ENCODE data around the gene SNTG2. TPM values are rescaled to one million over a fixed set of nuclear protein-coding genes. Genes with fewer than 3 reads are reported as not detected.

The SNTG2 gene
- total and polyA plus RNA-seq, 2 donors (not counting 1 experiment from before 2014, with no cell fraction given): 0.06 TPM; not detected in 1

DNA sequence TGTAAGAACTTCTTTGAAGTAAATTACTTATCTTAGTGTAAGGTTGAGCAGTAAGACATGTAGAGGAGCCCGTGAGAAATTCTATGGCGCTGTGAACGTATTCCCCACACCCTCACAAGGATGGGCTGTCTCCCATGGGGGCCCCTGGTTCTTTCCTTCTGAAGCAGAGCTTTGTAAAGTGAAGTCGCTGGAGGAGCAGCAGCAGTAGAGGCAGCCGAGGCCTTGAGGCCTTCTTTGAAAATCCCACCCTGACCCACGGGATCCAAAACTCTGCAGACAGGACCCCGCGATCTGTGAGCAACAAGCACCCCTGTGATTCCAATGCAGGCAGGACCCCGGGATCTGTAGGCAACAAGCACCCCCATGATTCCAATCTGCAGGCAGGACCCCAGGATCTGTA, 23.8 kb upstream of the SNTG2 start:
- no peak for TF ChIP-seq EZH2 (IDR thresholded peaks at IDR 0.05; ENCODE audit: low read length, missing control alignments)
- TF ChIP-seq, protein P1, sequence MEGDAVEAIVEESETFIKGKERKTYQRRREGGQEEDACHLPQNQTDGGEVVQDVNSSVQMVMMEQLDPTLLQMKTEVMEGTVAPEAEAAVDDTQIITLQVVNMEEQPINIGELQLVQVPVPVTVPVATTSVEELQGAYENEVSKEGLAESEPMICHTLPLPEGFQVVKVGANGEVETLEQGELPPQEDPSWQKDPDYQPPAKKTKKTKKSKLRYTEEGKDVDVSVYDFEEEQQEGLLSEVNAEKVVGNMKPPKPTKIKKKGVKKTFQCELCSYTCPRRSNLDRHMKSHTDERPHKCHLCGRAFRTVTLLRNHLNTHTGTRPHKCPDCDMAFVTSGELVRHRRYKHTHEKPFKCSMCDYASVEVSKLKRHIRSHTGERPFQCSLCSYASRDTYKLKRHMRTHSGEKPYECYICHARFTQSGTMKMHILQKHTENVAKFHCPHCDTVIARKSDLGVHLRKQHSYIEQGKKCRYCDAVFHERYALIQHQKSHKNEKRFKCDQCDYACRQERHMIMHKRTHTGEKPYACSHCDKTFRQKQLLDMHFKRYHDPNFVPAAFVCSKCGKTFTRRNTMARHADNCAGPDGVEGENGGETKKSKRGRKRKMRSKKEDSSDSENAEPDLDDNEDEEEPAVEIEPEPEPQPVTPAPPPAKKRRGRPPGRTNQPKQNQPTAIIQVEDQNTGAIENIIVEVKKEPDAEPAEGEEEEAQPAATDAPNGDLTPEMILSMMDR (conservative IDR thresholded peaks at IDR 0.05 in 1 of 2, IDR thresholded peaks at IDR 0.05 in 1 of 2; ENCODE audit: low read depth in 1 of 2, low read length in 2 of 2): no peak
- H2AFZ ChIP-seq (ENCODE audit: low read length): no peak overlapping the region
- no peak for DNase-seq (ENCODE audit: low read depth in 2 of 2)

DNA sequence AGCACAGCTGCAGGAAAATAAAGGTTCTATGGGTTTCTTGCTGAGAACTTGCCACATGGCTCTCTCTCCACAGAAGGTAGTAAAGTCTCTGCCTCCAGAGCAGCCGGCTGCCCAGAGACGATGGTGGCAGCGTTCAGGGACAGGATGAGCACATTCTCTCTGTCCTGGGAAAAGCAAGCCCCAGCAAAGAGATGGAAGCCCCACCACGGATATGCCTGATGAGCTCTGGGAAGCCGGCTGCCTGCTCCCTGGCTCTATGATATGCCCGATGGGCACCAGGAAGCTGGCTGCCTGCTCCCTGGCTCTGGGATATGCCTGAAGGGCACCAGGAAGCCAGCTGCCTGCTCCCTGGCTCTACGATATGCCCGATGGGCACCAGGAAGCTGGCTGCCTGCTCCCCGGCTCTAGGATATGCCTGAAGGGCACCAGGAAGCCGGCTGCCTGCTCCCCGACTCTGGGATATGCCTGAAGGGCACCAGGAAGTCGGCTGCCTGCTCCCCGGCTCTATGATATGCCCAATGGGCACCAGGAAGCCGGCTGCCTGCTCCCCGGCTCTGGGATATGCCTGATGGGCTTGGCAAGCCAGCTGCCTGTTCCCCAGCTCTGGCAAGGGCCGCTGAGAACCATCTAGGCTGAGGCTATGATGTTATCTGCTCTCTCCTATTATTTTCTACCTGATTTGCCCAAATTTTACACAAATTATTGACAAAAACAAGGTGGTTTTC, 21.5 kb upstream of the SNTG2 start:
- no peak overlapping the region for H3K4me2 ChIP-seq (ENCODE audit: extremely low read depth, insufficient read depth, low read length)
- no peak for TF ChIP-seq EZH2 (IDR thresholded peaks at IDR 0.05; ENCODE audit: low read length, missing control alignments)
- TF ChIP-seq, protein P1 (conservative IDR thresholded peaks at IDR 0.05 in 1 of 2, IDR thresholded peaks at IDR 0.05 in 1 of 2; ENCODE audit: low read depth in 1 of 2, low read length in 2 of 2): no peak
- H3K4me1 ChIP-seq (ENCODE audit: control insufficient read depth, extremely low read depth, insufficient read depth, low read length): no peaks in the 10 kb centered on the region
- no peak overlapping the region for H3K9ac ChIP-seq (ENCODE audit: insufficient read depth, low read length)
- H3K27ac ChIP-seq (ENCODE audit: insufficient read depth, low read length): no peak overlapping the region
- H3K9me3 ChIP-seq (ENCODE audit: control insufficient read depth, insufficient read depth, low read depth, low read length): no peaks in the 10 kb centered on the region
- DNase-seq (ENCODE audit: low read depth in 2 of 2): no peak
- no peak overlapping the region for H3K4me3 ChIP-seq (replicated peaks in 1 of 4; ENCODE audit: control extremely low read depth in 1 of 4, insufficient read depth in 1 of 4, low read depth in 3 of 4, low read length in 4 of 4)
- no peaks in the 10 kb centered on the region for H4K20me1 ChIP-seq (ENCODE audit: control insufficient read depth, extremely low read depth, insufficient read depth, low read length)
- H3K79me2 ChIP-seq (ENCODE audit: control insufficient read depth, insufficient read depth, low read length): no peaks in the 10 kb centered on the region
- no peaks in the 10 kb centered on the region for H3K36me3 ChIP-seq (ENCODE audit: control insufficient read depth, insufficient read depth, low read length)
- H2AFZ ChIP-seq (ENCODE audit: low read length): no peak overlapping the region
- H3K27me3 ChIP-seq (ENCODE audit: control insufficient read depth, insufficient read depth, low read length): no peaks in the 10 kb centered on the region

More for the DNA sequence above, 23.8 kb upstream of the SNTG2 start:
- no peaks in the 10 kb centered on the region for H3K4me1 ChIP-seq (ENCODE audit: control insufficient read depth, extremely low read depth, insufficient read depth, low read length)
- H4K20me1 ChIP-seq (ENCODE audit: control insufficient read depth, extremely low read depth, insufficient read depth, low read length): no peaks in the 10 kb centered on the region
- H3K9me3 ChIP-seq (ENCODE audit: control insufficient read depth, insufficient read depth, low read depth, low read length): no peaks in the 10 kb centered on the region
- no peaks in the 10 kb centered on the region for H3K27me3 ChIP-seq (ENCODE audit: control insufficient read depth, insufficient read depth, low read length)
- H3K4me3 ChIP-seq (replicated peaks in 1 of 4; ENCODE audit: control extremely low read depth in 1 of 4, insufficient read depth in 1 of 4, low read depth in 3 of 4, low read length in 4 of 4): no peak overlapping the region
- no peak overlapping the region for H3K4me2 ChIP-seq (ENCODE audit: extremely low read depth, insufficient read depth, low read length)
- no peak overlapping the region for H3K27ac ChIP-seq (ENCODE audit: insufficient read depth, low read length)
- H3K36me3 ChIP-seq (ENCODE audit: control insufficient read depth, insufficient read depth, low read length): no peaks in the 10 kb centered on the region
- H3K79me2 ChIP-seq (ENCODE audit: control insufficient read depth, insufficient read depth, low read length): no peaks in the 10 kb centered on the region
- H3K9ac ChIP-seq (ENCODE audit: insufficient read depth, low read length): no peak overlapping the region

DNA sequence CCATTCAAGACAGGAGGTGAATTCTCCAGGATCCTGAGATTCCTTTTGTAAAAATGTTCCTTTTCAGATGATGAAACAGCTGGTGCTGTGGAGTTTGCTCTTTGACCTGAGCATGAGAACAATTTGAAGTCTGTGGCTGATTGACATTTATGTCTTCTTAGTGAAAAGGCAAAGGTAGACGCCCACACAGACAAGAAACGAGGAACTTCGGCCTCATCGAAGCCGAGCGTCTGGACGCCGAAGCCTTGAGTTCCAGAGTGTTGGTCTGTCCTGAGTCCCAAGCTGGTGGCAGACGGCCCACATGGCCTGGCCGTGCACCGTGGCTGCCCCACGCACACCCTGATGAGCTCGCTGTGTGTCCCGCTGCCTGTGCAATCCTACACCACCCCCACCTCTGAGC, 20.7 kb upstream of the SNTG2 start:
- DNase-seq (ENCODE audit: low read depth in 2 of 2): no peak
- Histone ChIP-seq H3K4me3 (replicated peaks in 1 of 4; ENCODE audit: control extremely low read depth in 1 of 4, insufficient read depth in 1 of 4, low read depth in 3 of 4, low read length in 4 of 4) (no peak overlapping the region), H3K36me3 (ENCODE audit: control insufficient read depth, insufficient read depth, low read length) (no peaks in the 10 kb centered on the region), H3K27me3 (ENCODE audit: control insufficient read depth, insufficient read depth, low read length) (no peaks in the 10 kb centered on the region), H3K79me2 (ENCODE audit: control insufficient read depth, insufficient read depth, low read length) (no peaks in the 10 kb centered on the region), H4K20me1 (ENCODE audit: control insufficient read depth, extremely low read depth, insufficient read depth, low read length) (no peaks in the 10 kb centered on the region), H3K9ac (ENCODE audit: insufficient read depth, low read length) (no peak overlapping the region), H3K27ac (ENCODE audit: insufficient read depth, low read length) (no peak overlapping the region), H2AFZ (ENCODE audit: low read length) (no peak overlapping the region), H3K4me1 (ENCODE audit: control insufficient read depth, extremely low read depth, insufficient read depth, low read length) (no peaks in the 10 kb centered on the region), H3K4me2 (ENCODE audit: extremely low read depth, insufficient read depth, low read length) (no peak overlapping the region), H3K9me3 (ENCODE audit: control insufficient read depth, insufficient read depth, low read depth, low read length) (no peaks in the 10 kb centered on the region)
- TF ChIP-seq, protein P1 (conservative IDR thresholded peaks at IDR 0.05 in 1 of 2, IDR thresholded peaks at IDR 0.05 in 1 of 2; ENCODE audit: low read depth in 1 of 2, low read length in 2 of 2): no peak
- TF ChIP-seq EZH2 (IDR thresholded peaks at IDR 0.05; ENCODE audit: low read length, missing control alignments): no peak
